OCI-LY1 (cell line): Measurements from ENCODE around the gene COX6B2.

ENCODE experiments used
- CTCF ChIP-seq: fragments of 200-600 bp; sonication (generic), shearing (Covaris generic); IDR thresholded peaks from 2 replicates; pipeline ENCODE4 v1.5.1; 2017; ENCODE audit warnings: mild to moderate bottlenecking, antibody characterized with exemption, low read length, moderate library complexity, mixed read lengths
- EZH2 ChIP-seq: fragments of 200-600 bp; sonication (generic), shearing (Covaris generic); IDR thresholded peaks from 2 replicates; pipeline ENCODE4 v1.8.0; 2017; ENCODE audit warnings: borderline replicate concordance, mixed run types, mild to moderate bottlenecking, antibody characterized with exemption, low read length, moderate library complexity, mixed read lengths

DNA sequence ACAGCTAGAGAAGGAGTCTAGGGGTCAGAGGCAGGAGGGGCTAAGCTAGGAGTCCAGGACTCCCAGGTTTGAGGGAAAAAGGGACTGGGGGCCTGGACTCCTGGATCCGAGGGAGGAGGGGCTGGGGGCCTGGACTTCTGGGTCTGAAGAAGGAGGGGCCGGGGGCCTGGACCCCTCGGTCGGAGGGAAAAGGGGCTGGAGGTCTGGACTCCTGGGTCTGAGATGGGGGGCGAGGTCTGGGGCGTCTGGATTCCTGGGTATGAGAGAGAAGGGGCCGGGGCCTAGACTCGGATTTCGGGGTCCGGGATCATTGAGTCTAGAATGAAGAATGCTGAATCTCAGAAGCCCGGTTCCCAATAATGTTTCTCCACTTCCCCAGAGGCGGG is 52.2 kb downstream of the COX6B2 start:
- TF ChIP-seq CTCF (no peak), EZH2 (no peak)
